Loucy (cell line): ENCODE data around the gene CACNA1C.

ENCODE experiments used
- H2AFZ ChIP-seq: fragments of 200-600 bp; sonication (generic); 2 replicates; pipeline ENCODE4 v1.6.0; 2016; ENCODE audit warnings: antibody characterized with exemption, mild to moderate bottlenecking, low read length, moderate library complexity
- H3F3A ChIP-seq: fragments of 200-600 bp; 2 replicates; pipeline ENCODE4 v1.6.0; 2016; ENCODE audit warnings: antibody characterized with exemption, low read depth, mild to moderate bottlenecking
- H3K27me3 ChIP-seq: fragments of 200-600 bp; sonication (generic); 2 replicates; pipeline ENCODE4 v1.6.1; 2014; ENCODE audit warnings: low read length, mild to moderate bottlenecking; ENCODE audit not compliant: insufficient read depth, poor library complexity, severe bottlenecking
- H3K36me3 ChIP-seq: fragments of 200-600 bp; sonication (generic); 2 replicates; pipeline ENCODE4 v1.6.1; 2016; ENCODE audit warnings: low read length; ENCODE audit not compliant: insufficient read depth
- H3K4me1 ChIP-seq: fragments of 200-600 bp; sonication (generic); 2 replicates; pipeline ENCODE4 v1.5.1; 2014; ENCODE audit warnings: low read length, mild to moderate bottlenecking; ENCODE audit not compliant: insufficient read depth, poor library complexity, severe bottlenecking
- H3K4me2 ChIP-seq: fragments of 200-600 bp; sonication (generic); 2 replicates; pipeline ENCODE4 v1.6.0; 2014; ENCODE audit warnings: antibody characterized with exemption, low read length, low read depth, mild to moderate bottlenecking; ENCODE audit not compliant: poor library complexity, severe bottlenecking
- H3K4me3 ChIP-seq: fragments of 200-600 bp; sonication (generic); 2 replicates; pipeline ENCODE4 v1.5.1; 2014; ENCODE audit warnings: low read length, mild to moderate bottlenecking, mixed read lengths; ENCODE audit not compliant: poor library complexity, severe bottlenecking
- H3K79me2 ChIP-seq: fragments of 200-600 bp; sonication (generic); 2 replicates; pipeline ENCODE4 v1.6.1; 2014; ENCODE audit warnings: low read length; ENCODE audit not compliant: insufficient read depth
- H3K9ac ChIP-seq: fragments of 200-600 bp; sonication (generic); 2 replicates; pipeline ENCODE4 v1.6.0; 2014; ENCODE audit warnings: mild to moderate bottlenecking, low read depth, low read length, moderate library complexity; ENCODE audit not compliant: poor library complexity, severe bottlenecking
- H3K9me2 ChIP-seq: fragments of 200-600 bp; sonication (generic); replicated peaks from 2 replicates; pipeline ENCODE4 v1.6.1; 2016; ENCODE audit warnings: low read depth, low read length, mixed read lengths
- H3K9me3 ChIP-seq: fragments of 200-600 bp; sonication (generic); 2 replicates; pipeline ENCODE4 v1.6.1; 2014; ENCODE audit warnings: mild to moderate bottlenecking, antibody characterized with exemption, low read length, low read depth; ENCODE audit not compliant: insufficient read depth
- H4K20me1 ChIP-seq: fragments of 200-600 bp; sonication (generic); 2 replicates; pipeline ENCODE4 v1.6.0; 2014; ENCODE audit warnings: antibody characterized with exemption, low read length, mild to moderate bottlenecking; ENCODE audit not compliant: insufficient read depth, poor library complexity, severe bottlenecking
- CTCF ChIP-seq: fragments of 200-600 bp; sonication (generic); conservative IDR thresholded peaks from 2 replicates; pipeline ENCODE4 v1.5.1; 2014; ENCODE audit warnings: mild to moderate bottlenecking, antibody characterized with exemption, low read length
- EZH2phosphoT487 ChIP-seq: fragments of 200-600 bp; IDR thresholded peaks from 2 replicates; pipeline ENCODE4 v1.6.1; 2018; ENCODE audit warnings: antibody characterized with exemption, mild to moderate bottlenecking, moderate library complexity, borderline replicate concordance

CACNA1C gene

GRCh38 chr12:2114071-2114470 is 61.3 kb downstream of the CACNA1C start:
- TF ChIP-seq EZH2phosphoT487 (no peak), CTCF (no peak)

GRCh38 chr12:2115101-2115845 is 62.5 kb downstream of the CACNA1C start:
- TF ChIP-seq EZH2phosphoT487 = no peak
- no peak for TF ChIP-seq CTCF
- H3K79me2 ChIP-seq = no peaks in the 10 kb centered on the region
- no peaks in the 10 kb centered on the region for H3K9me2 ChIP-seq
- no peaks in the 10 kb centered on the region for H3F3A ChIP-seq
- no peaks in the 10 kb centered on the region for H3K36me3 ChIP-seq
- no peaks in the 10 kb centered on the region for H4K20me1 ChIP-seq
- H2AFZ ChIP-seq = no peak overlapping the region
- no peaks in the 10 kb centered on the region for H3K27me3 ChIP-seq
- H3K9me3 ChIP-seq = no peaks in the 10 kb centered on the region
- no peak overlapping the region for H3K9ac ChIP-seq
- no peaks in the 10 kb centered on the region for H3K4me1 ChIP-seq
- H3K4me3 ChIP-seq = no peak overlapping the region
- H3K4me2 ChIP-seq = no peak overlapping the region

More at GRCh38 chr12:2114071-2114470, 61.3 kb downstream of the CACNA1C start:
- Histone ChIP-seq H3K9me3 (no peaks in the 10 kb centered on the region), H3K4me1 (no peaks in the 10 kb centered on the region), H3K4me2 (no peak overlapping the region), H3K9me2 (no peaks in the 10 kb centered on the region), H3K27me3 (no peaks in the 10 kb centered on the region), H3K4me3 (no peak overlapping the region), H3F3A (no peaks in the 10 kb centered on the region), H4K20me1 (no peaks in the 10 kb centered on the region), H2AFZ (no peak overlapping the region), H3K36me3 (no peaks in the 10 kb centered on the region), H3K9ac (no peak overlapping the region), H3K79me2 (no peaks in the 10 kb centered on the region)

- no peak overlapping the region for H2AFZ ChIP-seq
- no peaks in the 10 kb centered on the region for H3K79me2 ChIP-seq
- no peak overlapping the region for H3K9ac ChIP-seq
- H3K9me2 ChIP-seq = no peaks in the 10 kb centered on the region
- no peak overlapping the region for H3K4me2 ChIP-seq
- no peak overlapping the region for H3K4me3 ChIP-seq
- H3F3A ChIP-seq = no peaks in the 10 kb centered on the region
- H3K36me3 ChIP-seq = no peaks in the 10 kb centered on the region
- H3K27me3 ChIP-seq = no peaks in the 10 kb centered on the region
- H3K4me1 ChIP-seq = no peaks in the 10 kb centered on the region
- TF ChIP-seq CTCF = no peak
- no peak for TF ChIP-seq EZH2phosphoT487
- H3K9me3 ChIP-seq = no peaks in the 10 kb centered on the region
- no peaks in the 10 kb centered on the region for H4K20me1 ChIP-seq
Measured at GRCh38 chr12:2117541-2117940, 64.8 kb downstream of the CACNA1C start.
